ENCODE measurements around the gene ACOT4.

The ACOT4 gene

GRCh38 chr14:73594491-73594890 is 2.8 kb downstream of the ACOT4 start:
- Histone ChIP-seq H3K27me3 (ENCODE audit: insufficient read depth, low read length) (no peaks in the 10 kb centered on the region), H2AFZ (ENCODE audit: low read depth, low read length) (no peak overlapping the region), H3K4me3 (ENCODE audit: low read length) (no peak overlapping the region), H3K9me3 (ENCODE audit: low read length) (peaks cover 1% of the 10 kb centered on the region), H3K36me3 (ENCODE audit: insufficient read depth, low read length) (no peaks in the 10 kb centered on the region), H3K4me1 (ENCODE audit: insufficient read depth, low read length) (peaks cover 7% of the 10 kb centered on the region)

- Histone ChIP-seq H3K27me3 (ENCODE audit: insufficient read depth, low read length) (no peaks in the 10 kb centered on the region), H2AFZ (ENCODE audit: low read depth, low read length) (no peak overlapping the region), H3K4me1 (ENCODE audit: insufficient read depth, low read length) (peaks cover 14% of the 10 kb centered on the region), H3K4me3 (ENCODE audit: low read length) (no peak overlapping the region), H3K9me3 (ENCODE audit: low read length) (no peaks in the 10 kb centered on the region), H3K36me3 (ENCODE audit: insufficient read depth, low read length) (no peaks in the 10 kb centered on the region)
These were observed 7.8 kb downstream of the ACOT4 start for GRCh38 chr14:73599499-73599898.

- no peak overlapping the region for H3K4me3 ChIP-seq (ENCODE audit: low read length)
- no peak overlapping the region for H2AFZ ChIP-seq (ENCODE audit: low read depth, low read length)
- H3K9me3 ChIP-seq (ENCODE audit: low read length) = peaks cover 3% of the 10 kb centered on the region
- no peaks in the 10 kb centered on the region for H3K27me3 ChIP-seq (ENCODE audit: insufficient read depth, low read length)
- H3K36me3 ChIP-seq (ENCODE audit: insufficient read depth, low read length) = no peaks in the 10 kb centered on the region
- H3K4me1 ChIP-seq (ENCODE audit: insufficient read depth, low read length) = peaks cover 14% of the 10 kb centered on the region
These were observed 11.3 kb downstream of the ACOT4 start for GRCh38 chr14:73602994-73603393.

- Histone ChIP-seq H3K27me3 (ENCODE audit: insufficient read depth, low read length) (no peaks in the 10 kb centered on the region), H3K9me3 (ENCODE audit: low read length) (peaks cover 3% of the 10 kb centered on the region), H3K4me3 (ENCODE audit: low read length) (no peak overlapping the region), H2AFZ (ENCODE audit: low read depth, low read length) (no peak overlapping the region), H3K4me1 (ENCODE audit: insufficient read depth, low read length) (peaks cover 16% of the 10 kb centered on the region), H3K36me3 (ENCODE audit: insufficient read depth, low read length) (no peaks in the 10 kb centered on the region)
These were observed 14.6 kb downstream of the ACOT4 start for GRCh38 chr14:73606271-73606670.

- no peaks in the 10 kb centered on the region for H3K36me3 ChIP-seq (ENCODE audit: insufficient read depth, low read length)
- H3K4me1 ChIP-seq (ENCODE audit: insufficient read depth, low read length) = peaks cover 17% of the 10 kb centered on the region
- H3K27me3 ChIP-seq (ENCODE audit: insufficient read depth, low read length) = no peaks in the 10 kb centered on the region
- no peak overlapping the region for H2AFZ ChIP-seq (ENCODE audit: low read depth, low read length)
- peaks cover 3% of the 10 kb centered on the region for H3K9me3 ChIP-seq (ENCODE audit: low read length)
- no peak overlapping the region for H3K4me3 ChIP-seq (ENCODE audit: low read length)
These were observed 15.6 kb downstream of the ACOT4 start for GRCh38 chr14:73607241-73607640.

GRCh38 chr14:73610687-73611086 is 19.0 kb downstream of the ACOT4 start:
- peaks cover 3% of the 10 kb centered on the region for H3K9me3 ChIP-seq (ENCODE audit: low read length)
- peaks cover 3% of the 10 kb centered on the region for H3K27me3 ChIP-seq (ENCODE audit: insufficient read depth, low read length)
- no peaks in the 10 kb centered on the region for H3K36me3 ChIP-seq (ENCODE audit: insufficient read depth, low read length)
- peaks cover 14% of the 10 kb centered on the region for H3K4me1 ChIP-seq (ENCODE audit: insufficient read depth, low read length)
- no peak overlapping the region for H3K4me3 ChIP-seq (ENCODE audit: low read length)
- H2AFZ ChIP-seq (ENCODE audit: low read depth, low read length) = no peak overlapping the region

- H3K36me3 ChIP-seq (ENCODE audit: insufficient read depth, low read length) = no peaks in the 10 kb centered on the region
- H3K27me3 ChIP-seq (ENCODE audit: insufficient read depth, low read length) = peaks cover 3% of the 10 kb centered on the region
- H2AFZ ChIP-seq (ENCODE audit: low read depth, low read length) = peak within 1 kb of the TSS; percentile 95
- H3K4me3 ChIP-seq (ENCODE audit: low read length) = peak within 1 kb of the TSS; percentile 56
- H3K4me1 ChIP-seq (ENCODE audit: insufficient read depth, low read length) = peaks cover 14% of the 10 kb centered on the region
- H3K9me3 ChIP-seq (ENCODE audit: low read length) = no peaks in the 10 kb centered on the region
These were observed 20.8 kb downstream of the ACOT4 start, which contains the start of gene ACOT6 for GRCh38 chr14:73612339-73613045. Gene ACOT6 (plus strand): TSS chr14:73612517. CDS start chr14:73612572, 55 bp downstream.

GRCh38 chr14:73613046-73613383 is 21.3 kb downstream of the ACOT4 start:
- Histone ChIP-seq H3K36me3 (ENCODE audit: insufficient read depth, low read length) (no peaks in the 10 kb centered on the region), H3K27me3 (ENCODE audit: insufficient read depth, low read length) (peaks cover 3% of the 10 kb centered on the region), H3K4me3 (ENCODE audit: low read length) (peak overlapping the region; percentile 56), H3K4me1 (ENCODE audit: insufficient read depth, low read length) (peaks cover 14% of the 10 kb centered on the region), H3K9me3 (ENCODE audit: low read length) (no peaks in the 10 kb centered on the region), H2AFZ (ENCODE audit: low read depth, low read length) (peak overlapping the region; percentile 95)

- H3K36me3 ChIP-seq (ENCODE audit: insufficient read depth, low read length) = no peaks in the 10 kb centered on the region
- H3K4me3 ChIP-seq (ENCODE audit: low read length) = peak overlapping the region; percentile 56
- H3K4me1 ChIP-seq (ENCODE audit: insufficient read depth, low read length) = peaks cover 14% of the 10 kb centered on the region
- H3K9me3 ChIP-seq (ENCODE audit: low read length) = no peaks in the 10 kb centered on the region
- peak overlapping the region; percentile 95 for H2AFZ ChIP-seq (ENCODE audit: low read depth, low read length)
- H3K27me3 ChIP-seq (ENCODE audit: insufficient read depth, low read length) = peaks cover 3% of the 10 kb centered on the region
These were observed 21.8 kb downstream of the ACOT4 start for GRCh38 chr14:73613419-73613963.

- Histone ChIP-seq H3K27me3 (ENCODE audit: insufficient read depth, low read length) (peaks cover 3% of the 10 kb centered on the region), H3K4me1 (ENCODE audit: insufficient read depth, low read length) (no peaks in the 10 kb centered on the region), H3K9me3 (ENCODE audit: low read length) (no peaks in the 10 kb centered on the region), H3K4me3 (ENCODE audit: low read length) (no peak overlapping the region), H2AFZ (ENCODE audit: low read depth, low read length) (no peak overlapping the region), H3K36me3 (ENCODE audit: insufficient read depth, low read length) (no peaks in the 10 kb centered on the region)
These were observed 25.2 kb downstream of the ACOT4 start for GRCh38 chr14:73616831-73617230.

GRCh38 chr14:73619524-73619923 is 27.9 kb downstream of the ACOT4 start:
- no peaks in the 10 kb centered on the region for H3K27me3 ChIP-seq (ENCODE audit: insufficient read depth, low read length)
- H3K4me1 ChIP-seq (ENCODE audit: insufficient read depth, low read length) = no peaks in the 10 kb centered on the region
- peaks cover 4% of the 10 kb centered on the region for H3K9me3 ChIP-seq (ENCODE audit: low read length)
- H2AFZ ChIP-seq (ENCODE audit: low read depth, low read length) = no peak overlapping the region
- no peaks in the 10 kb centered on the region for H3K36me3 ChIP-seq (ENCODE audit: insufficient read depth, low read length)
- no peak overlapping the region for H3K4me3 ChIP-seq (ENCODE audit: low read length)

- no peaks in the 10 kb centered on the region for H3K27me3 ChIP-seq (ENCODE audit: insufficient read depth, low read length)
- no peak overlapping the region for H2AFZ ChIP-seq (ENCODE audit: low read depth, low read length)
These were observed 28.6 kb downstream of the ACOT4 start for GRCh38 chr14:73620268-73620667.

GRCh38 chr14:73623504-73624054 is 31.9 kb downstream of the ACOT4 start:
- Histone ChIP-seq H3K36me3 (ENCODE audit: insufficient read depth, low read length) (no peaks in the 10 kb centered on the region), H2AFZ (ENCODE audit: low read depth, low read length) (no peak overlapping the region), H3K4me1 (ENCODE audit: insufficient read depth, low read length) (no peaks in the 10 kb centered on the region), H3K27me3 (ENCODE audit: insufficient read depth, low read length) (no peaks in the 10 kb centered on the region), H3K4me3 (ENCODE audit: low read length) (no peak overlapping the region), H3K9me3 (ENCODE audit: low read length) (peaks cover 4% of the 10 kb centered on the region)

More at GRCh38 chr14:73620268-73620667, 28.6 kb downstream of the ACOT4 start:
- Histone ChIP-seq H3K4me1 (ENCODE audit: insufficient read depth, low read length) (no peaks in the 10 kb centered on the region), H3K36me3 (ENCODE audit: insufficient read depth, low read length) (no peaks in the 10 kb centered on the region), H3K4me3 (ENCODE audit: low read length) (no peak overlapping the region), H3K9me3 (ENCODE audit: low read length) (peaks cover 4% of the 10 kb centered on the region)
